ENCODE results near the gene PDIK1L. TPM values are rescaled to one million over a fixed set of nuclear protein-coding genes. Genes with fewer than 3 reads are reported as not detected.

Gene PDIK1L
- total RNA-seq, 2 experiments from 2014 or later, result 11.7 to 13.4 TPM

DNA sequence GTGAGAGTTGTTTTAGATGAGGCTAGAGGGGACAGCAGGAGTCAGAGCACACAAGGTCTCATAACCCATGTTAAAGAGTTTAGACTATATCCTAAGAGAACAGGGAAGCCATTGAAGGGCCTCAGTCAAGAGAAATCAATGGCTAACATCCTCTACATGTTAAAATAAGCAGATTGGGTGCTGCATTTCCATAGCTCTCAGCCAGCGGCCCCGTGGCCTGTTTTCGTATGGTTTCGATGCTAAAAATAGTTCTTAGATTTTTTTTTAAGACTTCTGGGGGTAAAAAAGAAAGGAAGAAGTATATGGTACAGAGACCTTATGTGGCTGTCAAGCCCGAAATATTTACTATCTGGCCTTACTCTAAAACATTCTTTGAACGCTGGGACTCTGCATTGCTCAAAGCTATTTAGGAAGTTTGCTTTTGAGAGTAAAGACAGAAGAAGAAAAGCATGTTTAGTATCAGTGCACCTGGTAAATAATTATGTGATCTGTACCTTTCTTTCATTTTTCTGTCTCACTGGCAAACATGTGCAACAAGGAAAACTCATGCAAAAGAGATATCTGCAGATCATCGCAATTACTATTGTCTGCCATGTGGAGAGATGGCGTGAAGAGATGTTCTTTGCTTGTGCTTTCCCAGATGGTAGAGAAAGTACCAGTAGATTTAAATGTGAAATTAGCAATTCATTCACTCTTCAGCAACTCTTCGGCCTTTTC, 8.4 kb downstream of the PDIK1L start:
- Mint-ChIP-seq H3K4me3 (peak overlapping the region; percentile 31), H3K36me3 (ENCODE audit: low read depth) (peaks cover 42% of the 10 kb centered on the region), H3K27me3 (no peaks in the 10 kb centered on the region), H3K27ac (peak overlapping the region; percentile 85), H3K9me3 (no peaks in the 10 kb centered on the region), H3K4me1 (ENCODE audit: low read depth) (peaks cover 41% of the 10 kb centered on the region)
- ATAC-seq, result peak; percentile 34
- TF ChIP-seq, protein P1, sequence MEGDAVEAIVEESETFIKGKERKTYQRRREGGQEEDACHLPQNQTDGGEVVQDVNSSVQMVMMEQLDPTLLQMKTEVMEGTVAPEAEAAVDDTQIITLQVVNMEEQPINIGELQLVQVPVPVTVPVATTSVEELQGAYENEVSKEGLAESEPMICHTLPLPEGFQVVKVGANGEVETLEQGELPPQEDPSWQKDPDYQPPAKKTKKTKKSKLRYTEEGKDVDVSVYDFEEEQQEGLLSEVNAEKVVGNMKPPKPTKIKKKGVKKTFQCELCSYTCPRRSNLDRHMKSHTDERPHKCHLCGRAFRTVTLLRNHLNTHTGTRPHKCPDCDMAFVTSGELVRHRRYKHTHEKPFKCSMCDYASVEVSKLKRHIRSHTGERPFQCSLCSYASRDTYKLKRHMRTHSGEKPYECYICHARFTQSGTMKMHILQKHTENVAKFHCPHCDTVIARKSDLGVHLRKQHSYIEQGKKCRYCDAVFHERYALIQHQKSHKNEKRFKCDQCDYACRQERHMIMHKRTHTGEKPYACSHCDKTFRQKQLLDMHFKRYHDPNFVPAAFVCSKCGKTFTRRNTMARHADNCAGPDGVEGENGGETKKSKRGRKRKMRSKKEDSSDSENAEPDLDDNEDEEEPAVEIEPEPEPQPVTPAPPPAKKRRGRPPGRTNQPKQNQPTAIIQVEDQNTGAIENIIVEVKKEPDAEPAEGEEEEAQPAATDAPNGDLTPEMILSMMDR (IDR thresholded peaks at IDR 0.05), result no peak
- intact Hi-C loops (cut with micrococcal nuclease), result no loop called here
- ChIA-PET CTCF (interaction anchor here (0.8 to 13.9 kb wide), 4 partner anchors 9 to 114 kb away, joined by 3 to 164 read pairs (median 4); partner anchors contain the start of gene CEP85), POLR2A (interaction anchor here (0.7 kb wide), 1 partner anchor 9 kb away, joined by 3 read pairs; the partner anchor contains the start of gene PDIK1L)
- DNase-seq, result peak; percentile 23

GRCh38 chr1:26121854-26122773, 10.5 kb downstream of the PDIK1L start:
- H3K27ac Mint-ChIP-seq, result no peak overlapping the region
- peaks cover 39% of the 10 kb centered on the region for H3K36me3 Mint-ChIP-seq (ENCODE audit: low read depth)
- peaks cover 50% of the 10 kb centered on the region for H3K4me1 Mint-ChIP-seq (ENCODE audit: low read depth)
- no peak overlapping the region for H3K4me3 Mint-ChIP-seq
- no peaks in the 10 kb centered on the region for H3K9me3 Mint-ChIP-seq
- H3K27me3 Mint-ChIP-seq, result no peaks in the 10 kb centered on the region
- ATAC-seq, result no peak
- ChIA-PET POLR2A (interaction anchor here (1.3 to 1.7 kb wide), 2 partner anchors 8 to 23 kb away, joined by 3 to 4 read pairs; no protein-coding TSS in a partner anchor), CTCF (interaction anchor here (0.8 to 13.9 kb wide), 12 partner anchors 8 to 242 kb away, joined by 3 to 164 read pairs (median 6); partner anchors contain the start of genes CEP85, PDIK1L and ZNF593)
- DNase-seq, result no peak
- intact Hi-C loops (cut with micrococcal nuclease), result no loop called here
- TF ChIP-seq, protein P1 (IDR thresholded peaks at IDR 0.05), result no peak

GRCh38 chr1:26122988-26123973, 11.7 kb downstream of the PDIK1L start:
- Mint-ChIP-seq H3K27me3 (no peaks in the 10 kb centered on the region), H3K36me3 (ENCODE audit: low read depth) (peaks cover 33% of the 10 kb centered on the region), H3K4me3 (no peak overlapping the region), H3K4me1 (ENCODE audit: low read depth) (peaks cover 62% of the 10 kb centered on the region), H3K27ac (peak overlapping the region; percentile 88), H3K9me3 (no peaks in the 10 kb centered on the region)
- peak; percentile 48 for ATAC-seq
- ChIA-PET CTCF (interaction anchor here (0.9 to 13.9 kb wide), 10 partner anchors 11 to 241 kb away, joined by 3 to 164 read pairs (median 6); partner anchors contain the start of genes CEP85, PDIK1L and ZNF593), POLR2A (interaction anchor here (1.0 to 2.0 kb wide), 3 partner anchors 9 to 35 kb away, joined by 3 to 11 read pairs (median 4); partner anchors contain the start of genes FAM110D and PDIK1L)
- DNase-seq, result peak; percentile 29
- intact Hi-C loops (cut with micrococcal nuclease), result no loop called here
- TF ChIP-seq, protein P1 (IDR thresholded peaks at IDR 0.05), result no peak

Data from activated CD8-positive, alpha-beta T cell treated with anti-CD3 and anti-CD28 coated beads for 36 hours (primary cell).